Measurements from ENCODE around the gene MSLN. TPM values are rescaled to one million over a fixed set of nuclear protein-coding genes. Genes with fewer than 3 reads are reported as not detected.

MSLN gene
- total RNA-seq, 1 experiment from 2014 or later: not detected

GRCh38 chr16:756428-756827 is 4.1 kb upstream of the MSLN start:
- Histone ChIP-seq H3K4me3 (ENCODE audit: low read depth, low read length, poor library complexity, severe bottlenecking) (no peak overlapping the region), H3K9me3 (ENCODE audit: low read depth, low read length, poor library complexity, severe bottlenecking) (no peaks in the 10 kb centered on the region), H3K4me1 (ENCODE audit: insufficient read depth, low read length, poor library complexity, severe bottlenecking) (no peaks in the 10 kb centered on the region), H3K27ac (ENCODE audit: low read depth, low read length, poor library complexity, severe bottlenecking) (no peak overlapping the region), H3K36me3 (ENCODE audit: insufficient read depth, low read length, poor library complexity, severe bottlenecking) (no peaks in the 10 kb centered on the region), H3K27me3 (replicated peaks; ENCODE audit: insufficient read depth, low read depth, low read length, poor library complexity) (no peaks in the 10 kb centered on the region)
- no TSS peak for BruUV-seq (replicated peaks)
- TF ChIP-seq CTCF (conservative IDR thresholded peaks at IDR 0.05; ENCODE audit: low read depth, low read length) (no peak), EZH2 (IDR thresholded peaks at IDR 0.05; ENCODE audit: borderline replicate concordance, low read depth, low read length, poor library complexity, severe bottlenecking) (no peak)
- no peak for DNase-seq (ENCODE audit: low spot score)
- CTCF ChIA-PET: no interaction called here
- POLR2A ChIA-PET (ENCODE audit: low non-redundant PET): no interaction called here
- intact Hi-C loops (cut with micrococcal nuclease; ENCODE audit: unreplicated experiment): no loop called here

DNA sequence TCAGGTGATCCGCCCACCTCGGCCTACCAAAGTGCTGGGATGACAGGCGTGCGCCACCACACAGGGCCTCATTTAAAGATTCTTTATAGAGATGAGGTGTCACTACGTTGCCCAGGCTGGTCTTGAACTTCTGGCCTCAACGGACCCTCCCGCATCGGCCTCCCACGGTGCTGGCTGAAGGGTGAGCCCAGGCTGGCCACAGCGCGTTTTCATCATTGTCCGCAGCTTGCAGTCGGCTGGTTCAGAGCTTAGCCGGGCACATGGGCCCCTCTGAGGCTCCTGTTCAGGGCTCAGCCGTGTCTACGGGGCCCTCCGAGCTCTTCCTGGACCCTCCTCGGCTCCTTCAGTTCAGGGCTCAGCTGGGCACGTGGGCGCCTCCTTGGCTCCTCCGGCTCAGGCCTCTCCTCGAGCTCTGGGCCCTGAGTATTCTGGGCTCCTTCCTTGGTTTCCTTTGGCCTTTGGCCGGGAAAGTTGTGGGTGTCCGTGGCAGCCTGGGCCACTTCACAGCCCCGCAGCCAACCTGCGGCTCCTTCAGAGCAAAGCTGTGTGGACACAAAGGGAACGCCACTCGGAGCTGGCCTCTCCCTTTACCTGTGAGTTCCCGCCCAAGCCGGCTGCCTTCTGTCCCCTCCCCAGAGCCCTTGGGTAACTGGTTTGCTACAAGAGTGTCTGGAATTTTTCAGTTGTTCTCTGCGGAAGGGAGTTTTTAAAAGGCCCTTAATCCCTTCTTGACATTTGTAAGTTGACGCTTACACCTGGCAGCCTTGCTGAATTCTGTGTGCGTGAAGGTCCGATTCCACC is 1.2 kb upstream of the MSLN start:
- no peaks in the 10 kb centered on the region for H3K4me1 ChIP-seq (ENCODE audit: insufficient read depth, low read length, poor library complexity, severe bottlenecking)
- no TSS peak for BruUV-seq (replicated peaks)
- no peak for DNase-seq (ENCODE audit: low spot score)
- ChIA-PET POLR2A (ENCODE audit: low non-redundant PET) (no interaction called here), CTCF (no interaction called here)
- no peaks in the 10 kb centered on the region for H3K27me3 ChIP-seq (replicated peaks; ENCODE audit: insufficient read depth, low read depth, low read length, poor library complexity)
- H3K27ac ChIP-seq (ENCODE audit: low read depth, low read length, poor library complexity, severe bottlenecking): no peak overlapping the region
- H3K9me3 ChIP-seq (ENCODE audit: low read depth, low read length, poor library complexity, severe bottlenecking): no peaks in the 10 kb centered on the region
- H3K36me3 ChIP-seq (ENCODE audit: insufficient read depth, low read length, poor library complexity, severe bottlenecking): no peaks in the 10 kb centered on the region
- no peak for TF ChIP-seq EZH2 (IDR thresholded peaks at IDR 0.05; ENCODE audit: borderline replicate concordance, low read depth, low read length, poor library complexity, severe bottlenecking)
- TF ChIP-seq CTCF (conservative IDR thresholded peaks at IDR 0.05; ENCODE audit: low read depth, low read length): no peak
- intact Hi-C loops (cut with micrococcal nuclease; ENCODE audit: unreplicated experiment): no loop called here
- no peak overlapping the region for H3K4me3 ChIP-seq (ENCODE audit: low read depth, low read length, poor library complexity, severe bottlenecking)

GRCh38 chr16:760065-760464 is 469 bp upstream of the MSLN start:
- intact Hi-C loops (cut with micrococcal nuclease; ENCODE audit: unreplicated experiment): no loop called here
- BruUV-seq (replicated peaks): no TSS peak
- POLR2A ChIA-PET (ENCODE audit: low non-redundant PET): no interaction called here

More at GRCh38 chr16:760065-760464, 469 bp upstream of the MSLN start:
- Histone ChIP-seq H3K36me3 (ENCODE audit: insufficient read depth, low read length, poor library complexity, severe bottlenecking) (no peaks in the 10 kb centered on the region), H3K4me1 (ENCODE audit: insufficient read depth, low read length, poor library complexity, severe bottlenecking) (no peaks in the 10 kb centered on the region), H3K27ac (ENCODE audit: low read depth, low read length, poor library complexity, severe bottlenecking) (no peak overlapping the region), H3K9me3 (ENCODE audit: low read depth, low read length, poor library complexity, severe bottlenecking) (no peaks in the 10 kb centered on the region), H3K4me3 (ENCODE audit: low read depth, low read length, poor library complexity, severe bottlenecking) (no peak overlapping the region), H3K27me3 (replicated peaks; ENCODE audit: insufficient read depth, low read depth, low read length, poor library complexity) (no peaks in the 10 kb centered on the region)
- CTCF ChIA-PET: no interaction called here
- no peak for DNase-seq (ENCODE audit: low spot score)
- TF ChIP-seq EZH2 (IDR thresholded peaks at IDR 0.05; ENCODE audit: borderline replicate concordance, low read depth, low read length, poor library complexity, severe bottlenecking) (no peak), CTCF (conservative IDR thresholded peaks at IDR 0.05; ENCODE audit: low read depth, low read length) (no peak)

Measured in A673 (cell line).